MCF 10A (cell line): ENCODE measurements around the gene OPCML. TPM values are rescaled to one million over a fixed set of nuclear protein-coding genes. Genes with fewer than 3 reads are reported as not detected.

Source experiments
- BruUV-seq: library from RNA; stranded (reverse); fragments of 400-500 nt; replicated peaks from 2 replicates; lab custom pipeline; 2021; lab: Mats Ljungman, UMichigan
- CTCF ChIA-PET: fragments of 300-600 bp; sonication (Branson Sonifier 250); formaldehyde crosslinking; extraction: SDS; loops from one replicate; lab custom pipeline; 2021; ENCODE audit warnings: antibody characterized with exemption, inconsistent platforms; lab: Yijun Ruan, JAX
- POLR2A ChIA-PET: fragments of 300-600, 350-650 bp; sonication (Branson Sonifier 250); formaldehyde crosslinking; extraction: SDS; loops from one replicate; lab custom pipeline; 2020; ENCODE audit warnings: antibody characterized with exemption, inconsistent platforms; lab: Yijun Ruan, JAX
- DNase-seq: peaks from one replicate; pipeline ENCODE4 v3.0.0-alpha.2; 2018; ENCODE audit not compliant: unreplicated experiment
- H3K27ac Mint-ChIP-seq: one replicate; pipeline ENCODE4 v1.8.0; 2022; ENCODE audit warnings: mild to moderate bottlenecking, low read depth, mixed read lengths; ENCODE audit not compliant: unreplicated experiment
- H3K27me3 Mint-ChIP-seq: one replicate; pipeline ENCODE4 v1.8.0; 2022; ENCODE audit warnings: mixed read lengths; ENCODE audit not compliant: insufficient read depth, unreplicated experiment
- H3K36me3 Mint-ChIP-seq: one replicate; pipeline ENCODE4 v1.8.0; 2022; ENCODE audit warnings: mild to moderate bottlenecking, moderate library complexity, mixed read lengths; ENCODE audit not compliant: insufficient read depth, unreplicated experiment
- H3K4me1 Mint-ChIP-seq: one replicate; pipeline ENCODE4 v1.8.0; 2022; ENCODE audit warnings: mixed read lengths; ENCODE audit not compliant: insufficient read depth, unreplicated experiment
- H3K4me3 Mint-ChIP-seq: one replicate; pipeline ENCODE4 v1.8.0; 2022; ENCODE audit warnings: mild to moderate bottlenecking, moderate library complexity, mixed read lengths; ENCODE audit not compliant: unreplicated experiment
- H3K9me3 Mint-ChIP-seq: one replicate; pipeline ENCODE4 v1.8.0; 2022; ENCODE audit warnings: mixed read lengths; ENCODE audit not compliant: unreplicated experiment
- CTCF ChIP-seq: fragments of 200-600 bp; IDR thresholded peaks from one replicate; pipeline ENCODE4 v1.8.0; 2022; ENCODE audit warnings: antibody characterized with exemption, mild to moderate bottlenecking; ENCODE audit not compliant: unreplicated experiment
- intact Hi-C: fragments of 100-400 bp; cut with micrococcal nuclease; formaldehyde crosslinking; loops from 2 replicates; pipeline ENCODE4 v1.14.1; 2022
- total RNA-seq: library from RNA; stranded (reverse); gene quantifications from 2 replicates; pipeline ENCODE4 v1.2.3, GENCODE V29; 2022

The OPCML gene
- total RNA-seq, 1 experiment from 2014 or later = not detected

DNA sequence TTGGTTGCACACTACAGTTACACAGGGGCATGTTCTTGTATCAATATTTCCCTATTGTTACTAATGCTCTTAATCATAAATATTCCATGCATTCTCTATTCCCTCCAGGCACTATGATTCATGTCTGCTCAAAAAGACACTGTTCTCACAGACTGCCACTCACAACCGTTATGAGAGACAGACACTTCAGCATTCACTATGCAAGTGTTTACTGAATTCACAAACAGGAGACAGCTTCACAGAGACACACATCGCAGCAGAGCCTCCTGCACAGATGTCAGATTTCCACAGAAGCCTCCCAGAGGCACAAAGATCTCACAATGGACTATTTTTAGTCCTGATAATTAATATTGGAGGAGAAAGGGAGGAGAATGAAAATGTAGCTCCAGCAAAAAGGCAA is 930.4 kb downstream of the OPCML start:
- POLR2A ChIA-PET = no interaction called here
- BruUV-seq = no TSS peak
- H3K27ac Mint-ChIP-seq = no peak overlapping the region

GRCh38 chr11:132595711-132596134 is 936.6 kb downstream of the OPCML start:
- intact Hi-C loops = no loop called here
- no peak for DNase-seq
- no TSS peak for BruUV-seq
- CTCF ChIA-PET = interaction anchor here (0.5 to 0.6 kb wide), 2 partner anchors 20 to 570 kb away, joined by 3 to 6 read pairs; no protein-coding TSS in a partner anchor
- Mint-ChIP-seq H3K4me3 (no peak overlapping the region), H3K27me3 (no peaks in the 10 kb centered on the region), H3K27ac (no peak overlapping the region), H3K36me3 (no peaks in the 10 kb centered on the region), H3K9me3 (peaks cover 55% of the 10 kb centered on the region), H3K4me1 (no peaks in the 10 kb centered on the region)
- TF ChIP-seq CTCF = no peak
- POLR2A ChIA-PET = no interaction called here

More for the DNA sequence above, 930.4 kb downstream of the OPCML start:
- Mint-ChIP-seq H3K9me3 (peaks cover 27% of the 10 kb centered on the region), H3K4me3 (no peak overlapping the region), H3K4me1 (no peaks in the 10 kb centered on the region), H3K36me3 (no peaks in the 10 kb centered on the region), H3K27me3 (no peaks in the 10 kb centered on the region)
- TF ChIP-seq CTCF = no peak
- CTCF ChIA-PET = no interaction called here
- DNase-seq = no peak
- intact Hi-C loops = no loop called here

DNA sequence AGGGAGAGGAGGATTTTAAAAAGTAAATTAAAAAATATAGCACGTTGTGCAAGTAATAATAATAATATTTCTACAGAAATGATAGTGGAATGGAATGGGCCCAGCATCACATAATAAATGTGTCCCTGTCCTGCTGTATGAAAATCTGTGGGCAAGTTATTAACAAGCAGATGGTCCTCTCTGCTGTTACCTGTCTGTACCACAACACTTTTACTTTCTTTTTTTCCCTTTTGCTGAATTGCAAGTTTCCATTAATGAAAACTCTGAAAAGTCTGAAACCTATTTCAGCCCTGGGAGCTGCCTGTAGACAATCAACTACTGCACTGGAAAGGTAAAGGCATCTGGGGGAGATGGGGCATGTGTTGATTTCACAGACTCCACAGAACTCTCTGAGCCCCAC is 937.1 kb downstream of the OPCML start:
- H3K4me3 Mint-ChIP-seq = no peak overlapping the region
- H3K27ac Mint-ChIP-seq = no peak overlapping the region
- BruUV-seq = no TSS peak
- no peaks in the 10 kb centered on the region for H3K27me3 Mint-ChIP-seq
- TF ChIP-seq CTCF = no peak
- H3K9me3 Mint-ChIP-seq = peaks cover 55% of the 10 kb centered on the region
- ChIA-PET POLR2A (no interaction called here), CTCF (no interaction called here)
- intact Hi-C loops = no loop called here
- H3K4me1 Mint-ChIP-seq = no peaks in the 10 kb centered on the region
- DNase-seq = no peak
- no peaks in the 10 kb centered on the region for H3K36me3 Mint-ChIP-seq

DNA sequence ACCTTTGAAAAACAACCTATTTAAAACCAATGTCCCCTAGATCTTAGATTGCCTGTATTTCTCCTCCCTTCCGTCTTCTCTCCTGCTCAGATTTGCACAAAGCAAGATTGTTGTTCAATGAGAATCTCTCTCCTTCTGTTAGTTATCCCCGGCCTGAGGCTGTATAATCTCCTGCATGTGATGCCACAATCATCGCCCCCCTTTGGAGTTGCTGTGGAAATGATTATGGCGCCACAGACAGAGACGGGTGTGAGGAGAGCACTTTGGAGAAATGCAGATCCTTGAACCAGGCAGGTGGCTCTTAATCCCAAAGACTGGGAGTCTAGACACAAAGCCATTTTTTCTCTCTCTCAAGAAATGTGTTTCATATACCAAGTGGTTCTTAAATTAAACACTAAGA is 941.3 kb downstream of the OPCML start:
- Mint-ChIP-seq H3K4me1 (no peaks in the 10 kb centered on the region), H3K27me3 (no peaks in the 10 kb centered on the region), H3K4me3 (no peak overlapping the region), H3K36me3 (no peaks in the 10 kb centered on the region), H3K9me3 (peaks cover 38% of the 10 kb centered on the region), H3K27ac (no peak overlapping the region)
- DNase-seq = no peak
- no TSS peak for BruUV-seq
- no peak for TF ChIP-seq CTCF
- intact Hi-C loops = no loop called here
- CTCF ChIA-PET = interaction anchor here (0.7 kb wide), 1 partner anchor 392 kb away, joined by 3 read pairs; no protein-coding TSS in a partner anchor
- POLR2A ChIA-PET = no interaction called here
